Heart right ventricle (tissue), 16 donors: ENCODE data around the gene SCAF1. TPM values are rescaled to one million over a fixed set of nuclear protein-coding genes. Genes with fewer than 3 reads are reported as not detected.

ENCODE experiments used
- ATAC-seq, 8 donors: fragments of 200-7000 bp; cut with Tn5 transposase; one replicate each; pipeline ENCODE4 v1.9.1; 2020; ENCODE audit warnings: mild to moderate bottlenecking in 8 of 8, moderate library complexity in 8 of 8, moderate number of reproducible peaks in 1 of 8
- DNase-seq, 2 donors: peaks; one replicate each; pipeline ENCODE4 v3.0.0-alpha.2; 2020
- H3K27ac ChIP-seq, 10 donors: fragments of 200-600 bp; sonication (generic) in 2 of 10; one replicate each; pipeline versions ENCODE4 v1.5.0 to v1.8.0; 2020 to 2022; ENCODE audit warnings: mild to moderate bottlenecking in 3 of 10
- H3K27me3 ChIP-seq, 7 donors: fragments of 200-600 bp; one replicate each; pipeline ENCODE4 v1.8.0; 2021 to 2022; ENCODE audit warnings: mild to moderate bottlenecking in 2 of 7
- H3K36me3 ChIP-seq, 9 donors: fragments of 200-600 bp; sonication (generic) in 1 of 9; one replicate each; pipeline versions ENCODE4 v1.5.0 to v1.8.0; 2020 to 2022; ENCODE audit warnings: mild to moderate bottlenecking in 2 of 9
- H3K4me1 ChIP-seq, 9 donors: fragments of 200-600 bp; sonication (generic) in 1 of 9; one replicate each; pipeline versions ENCODE4 v1.5.0 to v1.8.0; 2020 to 2022; ENCODE audit warnings: mild to moderate bottlenecking in 4 of 9
- H3K4me3 ChIP-seq, 10 donors: fragments of 200-600 bp; sonication (generic) in 2 of 10; one replicate each; pipeline versions ENCODE4 v1.5.0 to v1.8.0; 2020 to 2022; ENCODE audit warnings: mild to moderate bottlenecking in 7 of 10, moderate library complexity in 2 of 10
- H3K9me3 ChIP-seq, 11 donors: fragments of 200-600 bp in 10 of 11; sonication (generic) in 2 of 11; one replicate each; pipeline versions ENCODE4 v1.5.0 to v1.8.0; 2013 to 2022; ENCODE audit warnings: mild to moderate bottlenecking in 2 of 11, control low read depth in 1 of 11, moderate library complexity in 1 of 11
- WGBS, 2 donors: extraction: QIAGEN DNeasy Blood & Tissue Kit; methylation state at CpG; one replicate each; pipeline ENCODE4 v1.1.7; 2013; ENCODE audit warnings: inconsistent platforms in 1 of 2; 5-methylcytosine and 5-hydroxymethylcytosine counted together
- intact Hi-C, 10 donors: fragments of 100-400 bp; cut with DNase I; formaldehyde crosslinking; loops; one replicate each; pipeline versions ENCODE4 v1.11.1 to v1.14.2; 2022
- polyA plus RNA-seq, 2 donors: library from polyadenylated mRNA; stranded (reverse); fragments of 200-250 nt; gene quantifications; one replicate each; pipeline ENCODE4 v1.2.3, GENCODE V29; 2013
- total RNA-seq, 10 donors: library from RNA; stranded (reverse); fragmentation: NEBNext Ultra II Directional in 3 of 10; extraction: Animal tissue kit (Norgen Biotek cat#: 25700) in 3 of 10; gene quantifications; one replicate each; pipeline versions ENCODE4 v1.2.1 to v1.2.4, GENCODE V29; 2021 to 2023
- TF ChIP-seq, protein P1 (sequence below), 9 donors: fragments of 200-600 bp; sonication (generic) in 2 of 9; IDR thresholded peaks; one replicate each; pipeline versions ENCODE4 v1.5.0 to v1.8.0; 2021 to 2022; ENCODE audit warnings: antibody characterized with exemption in 9 of 9, mild to moderate bottlenecking in 5 of 9, moderate library complexity in 1 of 9
- donor health status: Arrhythmogenic right ventricular cardiomyopathy.
- donor health status: ischemic (EF 13 %, LVEDD 7.1; RV severe dilation, severe dysfunction).
- donor health status: healthy with polysubstance abuse.
- donor health status: DM: no; HTN: yes; CAD: no.
- donor health status: DM: no; HTN: no; CAD: no.
- donor health status: ischemic (EF 25% LVEDD 6.9; RV normal size, moderate dysfunction).
- donor health status: ischemic (EF 25% LVEDD 5.7; RV mildly dilated, moderate dysfunction).
- donor health status: healthy.
- donor health status: DM: yes; HTN: yes; CAD: no.
- donor health status: Ischemic cardiomyopathy.
- donor health status: ischemic (EF 35%, LVEDD 5.7; RV mildly dilated, moderate dysfunction).
- donor health status: nonischemic (EF 11% LVEDD 7.7; RV severe dilation, severe dysfunction).
- donor health status: DM: yes; HTN: yes; CAD: no.
- donor health status: PGD.
- donor health status: ischemic (EF 29% LVEDD 5.4; RV normal size, mild dysfunction).
- donor health status: nonischemic (EF 23%, LVEDD 6.1; RV moderate dilation, normal function).

Gene SCAF1
- total and polyA plus RNA-seq, 12 donors: 20.2 to 60.5 (median 44.8) TPM

- Histone ChIP-seq H3K9me3 (no peaks in the 10 kb centered on the region), H3K27ac (peak overlapping the region in 5 of 10 donors; percentile 63 to 84 (median 81)), H3K36me3 (peaks cover 0 to 16% (median 0%) of the 10 kb centered on the region in 9 donors), H3K27me3 (peaks cover 0 to 40% (median 9%) of the 10 kb centered on the region in 7 donors), H3K4me1 (peaks cover 3 to 52% (median 39%) of the 10 kb centered on the region in 9 donors), H3K4me3 (peak overlapping the region in 9 of 10 donors; percentile 32 to 66 (median 57))
- TF ChIP-seq, protein P1, sequence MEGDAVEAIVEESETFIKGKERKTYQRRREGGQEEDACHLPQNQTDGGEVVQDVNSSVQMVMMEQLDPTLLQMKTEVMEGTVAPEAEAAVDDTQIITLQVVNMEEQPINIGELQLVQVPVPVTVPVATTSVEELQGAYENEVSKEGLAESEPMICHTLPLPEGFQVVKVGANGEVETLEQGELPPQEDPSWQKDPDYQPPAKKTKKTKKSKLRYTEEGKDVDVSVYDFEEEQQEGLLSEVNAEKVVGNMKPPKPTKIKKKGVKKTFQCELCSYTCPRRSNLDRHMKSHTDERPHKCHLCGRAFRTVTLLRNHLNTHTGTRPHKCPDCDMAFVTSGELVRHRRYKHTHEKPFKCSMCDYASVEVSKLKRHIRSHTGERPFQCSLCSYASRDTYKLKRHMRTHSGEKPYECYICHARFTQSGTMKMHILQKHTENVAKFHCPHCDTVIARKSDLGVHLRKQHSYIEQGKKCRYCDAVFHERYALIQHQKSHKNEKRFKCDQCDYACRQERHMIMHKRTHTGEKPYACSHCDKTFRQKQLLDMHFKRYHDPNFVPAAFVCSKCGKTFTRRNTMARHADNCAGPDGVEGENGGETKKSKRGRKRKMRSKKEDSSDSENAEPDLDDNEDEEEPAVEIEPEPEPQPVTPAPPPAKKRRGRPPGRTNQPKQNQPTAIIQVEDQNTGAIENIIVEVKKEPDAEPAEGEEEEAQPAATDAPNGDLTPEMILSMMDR (IDR thresholded peaks at IDR 0.05): no peak
- DNase-seq: peak in 1 of 2 donors; percentile 64
- peak in 7 of 8 donors; percentile 13 to 54 (median 39) for ATAC-seq
- intact Hi-C loops: no loop called here
- WGBS, 2 donors: 12 to 13% methylated on average over 32 to 39 of the region's 39 CpGs
Measured at GRCh38 chr19:49691243-49692146, 49.5 kb downstream of the SCAF1 start.

DNA sequence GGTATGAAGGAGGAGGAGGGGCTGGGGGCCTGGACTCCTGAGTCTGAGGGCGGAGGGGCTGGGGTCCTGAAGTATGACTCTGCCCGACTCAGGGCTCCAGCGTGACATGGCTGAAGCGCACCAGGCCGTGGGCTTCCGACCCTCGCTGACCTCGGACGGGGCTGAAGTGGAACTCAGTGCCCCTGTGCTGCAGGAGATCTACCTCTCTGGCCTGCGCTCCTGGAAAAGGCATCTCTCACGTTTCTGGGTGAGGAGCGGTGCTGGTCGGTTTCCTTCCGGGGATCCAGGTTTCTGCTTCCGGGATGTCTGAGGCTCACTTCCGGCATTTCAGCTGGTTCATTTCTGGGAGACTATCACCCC lies 50.1 kb downstream of the SCAF1 start:
- Histone ChIP-seq H3K9me3 (no peaks in the 10 kb centered on the region), H3K27ac (no peak overlapping the region), H3K27me3 (peaks cover 0 to 40% (median 9%) of the 10 kb centered on the region in 7 donors), H3K4me1 (peaks cover 3 to 46% (median 35%) of the 10 kb centered on the region in 9 donors), H3K36me3 (peaks cover 0 to 11% (median 0%) of the 10 kb centered on the region in 9 donors), H3K4me3 (no peak overlapping the region)
- no peak for ATAC-seq
- 70 to 73% methylated on average over 16 of the region's 16 CpGs for WGBS, 2 donors
- no peak for DNase-seq
- intact Hi-C loops: no loop called here
- TF ChIP-seq, protein P1 (IDR thresholded peaks at IDR 0.05): no peak

- no peak overlapping the region for H3K4me3 ChIP-seq
- TF ChIP-seq, protein P1 (IDR thresholded peaks at IDR 0.05): no peak
- peaks cover 0 to 17% (median 1%) of the 10 kb centered on the region in 7 donors for H3K27me3 ChIP-seq
- peaks cover 3 to 7% (median 6%) of the 10 kb centered on the region in 9 donors for H3K4me1 ChIP-seq
- H3K27ac ChIP-seq: no peak overlapping the region
- intact Hi-C loops: no loop called here
- ATAC-seq: no peak
- no peak for DNase-seq
- H3K36me3 ChIP-seq: no peaks in the 10 kb centered on the region
- WGBS, 2 donors: 86 to 94% methylated on average over 6 of the region's 6 CpGs
- no peaks in the 10 kb centered on the region for H3K9me3 ChIP-seq
Measured at GRCh38 chr19:49696115-49696514, 54.1 kb downstream of the SCAF1 start.

DNA sequence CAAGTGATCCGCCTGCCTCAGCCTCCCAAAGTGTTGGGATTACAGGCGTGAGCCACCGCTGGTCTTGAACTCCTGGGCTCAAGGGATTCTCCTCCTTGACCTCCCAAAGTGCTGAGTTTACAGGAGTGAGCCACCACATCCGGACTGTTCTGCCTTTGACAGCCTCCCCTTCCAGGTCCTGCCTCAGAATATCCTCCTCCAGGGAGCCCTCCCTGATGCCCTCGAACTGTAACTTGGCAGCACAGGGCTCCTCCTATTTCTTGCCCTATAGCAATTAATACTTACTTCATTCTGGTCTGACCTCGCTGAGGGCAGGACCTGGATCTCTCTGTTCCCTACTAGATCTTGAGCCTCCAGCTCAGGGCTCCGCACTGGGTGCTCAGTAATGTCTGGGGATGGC lies 54.9 kb downstream of the SCAF1 start:
- H3K9me3 ChIP-seq: no peaks in the 10 kb centered on the region
- ATAC-seq (no peak), DNase-seq (no peak)
- no peak overlapping the region for H3K4me3 ChIP-seq
- intact Hi-C loops: no loop called here
- H3K27ac ChIP-seq: no peak overlapping the region
- TF ChIP-seq, protein P1 (IDR thresholded peaks at IDR 0.05): no peak
- no peaks in the 10 kb centered on the region for H3K4me1 ChIP-seq
- peaks cover 0 to 14% (median 4%) of the 10 kb centered on the region in 7 donors for H3K27me3 ChIP-seq
- WGBS, 2 donors: 95 to 98% methylated on average over 7 of the region's 7 CpGs
- no peaks in the 10 kb centered on the region for H3K36me3 ChIP-seq
